HK-2 (cell line): ENCODE data around the gene MGAT4C.
"Not testable (repeated sequence)": the region's sequence is repeated elsewhere in the genome, so short reads cannot be mapped to it uniquely, and the experiment has no call there.

Source experiments
- DNase-seq: peaks from one replicate; pipeline ENCODE4 v3.0.0-alpha.2; 2018; ENCODE audit not compliant: unreplicated experiment

The MGAT4C gene

GRCh38 chr12:86134561-86134960 lies 121.6 kb downstream of the MGAT4C start:
- DNase-seq, result no peak

- DNase-seq, result not testable (repeated sequence)
Observed at GRCh38 chr12:86126900-86127299, 129.3 kb downstream of the MGAT4C start.

- no peak for DNase-seq
Observed at GRCh38 chr12:86122846-86123468, 133.2 kb downstream of the MGAT4C start.

GRCh38 chr12:86118161-86118560 lies 138.0 kb downstream of the MGAT4C start:
- DNase-seq, result no peak

GRCh38 chr12:86117711-86118110 lies 138.5 kb downstream of the MGAT4C start:
- DNase-seq, result no peak

GRCh38 chr12:86104087-86104486 lies 152.1 kb downstream of the MGAT4C start:
- no peak for DNase-seq

GRCh38 chr12:86097161-86097560 lies 159.0 kb downstream of the MGAT4C start:
- no peak for DNase-seq

- DNase-seq, result no peak
Observed at GRCh38 chr12:86091681-86092080, 164.5 kb downstream of the MGAT4C start.

- DNase-seq, result no peak
Observed at GRCh38 chr12:86081843-86082242, 174.3 kb downstream of the MGAT4C start.

GRCh38 chr12:86059052-86059451 lies 197.1 kb downstream of the MGAT4C start:
- DNase-seq, result not testable (repeated sequence)

GRCh38 chr12:86057092-86057845 lies 198.9 kb downstream of the MGAT4C start:
- DNase-seq, result no peak

GRCh38 chr12:86052921-86053320 lies 203.3 kb downstream of the MGAT4C start:
- no peak for DNase-seq

- DNase-seq, result no peak
Observed at GRCh38 chr12:86050010-86050409, 206.2 kb downstream of the MGAT4C start.

- no peak for DNase-seq
Observed at GRCh38 chr12:86044396-86044795, 211.8 kb downstream of the MGAT4C start.

GRCh38 chr12:86042062-86042461 lies 214.1 kb downstream of the MGAT4C start:
- DNase-seq, result no peak

- DNase-seq, result no peak
Observed at GRCh38 chr12:86018361-86018760, 237.8 kb downstream of the MGAT4C start.

- no peak for DNase-seq
Observed at GRCh38 chr12:86015026-86015425, 241.2 kb downstream of the MGAT4C start.

GRCh38 chr12:86006727-86007126 lies 249.5 kb downstream of the MGAT4C start:
- DNase-seq, result no peak

- DNase-seq, result no peak
Observed at GRCh38 chr12:85998074-85998473, 258.1 kb downstream of the MGAT4C start.

- DNase-seq, result no peak
Observed at GRCh38 chr12:85996280-85996679, 259.9 kb downstream of the MGAT4C start.

- no peak for DNase-seq
Observed at GRCh38 chr12:85993746-85994145, 262.4 kb downstream of the MGAT4C start.

- DNase-seq, result no peak
Observed at GRCh38 chr12:85985996-85986395, 270.2 kb downstream of the MGAT4C start.

- DNase-seq, result no peak
Observed at GRCh38 chr12:85983601-85984000, 272.6 kb downstream of the MGAT4C start.

GRCh38 chr12:85979641-85980040 lies 276.6 kb downstream of the MGAT4C start:
- peak; percentile 20 for DNase-seq
